Right lobe of liver (tissue), 4 donors: ENCODE measurements around the gene CCDC80.

Source experiments
- CTCF ChIP-seq, 4 donors: fragments of 200-600 bp in 3 of 4; fragments of 450-650 bp in 1 of 4; IDR thresholded peaks; one replicate each; pipeline versions ENCODE4 v1.5.1 to v1.8.0; 2016 to 2022; ENCODE audit warnings: antibody characterized with exemption in 4 of 4, mild to moderate bottlenecking in 2 of 4
- POLR2A ChIP-seq: fragments of 450-650 bp; IDR thresholded peaks from one replicate; pipeline ENCODE4 v1.6.1; 2017; ENCODE audit warnings: antibody characterized with exemption, mild to moderate bottlenecking
- donor health status: DM: no; HTN: no; CAD: no.
- donor health status: DM: no; HTN: no; CAD: no.
- donor health status: DM: no; HTN: yes; CAD: no.

GRCh38 chr3:112654979-112655378 is 14.0 kb upstream of the CCDC80 start:
- TF ChIP-seq CTCF (IDR thresholded peaks at IDR 0.05) (no peak), POLR2A (no peak)
